ENCODE data around the gene AEBP2.
"Not testable (repeated sequence)": the region's sequence is repeated elsewhere in the genome, so short reads cannot be mapped to it uniquely, and the experiment has no call there.

The AEBP2 gene

GRCh38 chr12:19439059-19440018 lies at the start of gene AEBP2:
Gene AEBP2 (plus strand): TSS chr12:19439492. CDS start chr12:19439700, 208 bp downstream.
- DNase-seq = peak; percentile 93

DNA sequence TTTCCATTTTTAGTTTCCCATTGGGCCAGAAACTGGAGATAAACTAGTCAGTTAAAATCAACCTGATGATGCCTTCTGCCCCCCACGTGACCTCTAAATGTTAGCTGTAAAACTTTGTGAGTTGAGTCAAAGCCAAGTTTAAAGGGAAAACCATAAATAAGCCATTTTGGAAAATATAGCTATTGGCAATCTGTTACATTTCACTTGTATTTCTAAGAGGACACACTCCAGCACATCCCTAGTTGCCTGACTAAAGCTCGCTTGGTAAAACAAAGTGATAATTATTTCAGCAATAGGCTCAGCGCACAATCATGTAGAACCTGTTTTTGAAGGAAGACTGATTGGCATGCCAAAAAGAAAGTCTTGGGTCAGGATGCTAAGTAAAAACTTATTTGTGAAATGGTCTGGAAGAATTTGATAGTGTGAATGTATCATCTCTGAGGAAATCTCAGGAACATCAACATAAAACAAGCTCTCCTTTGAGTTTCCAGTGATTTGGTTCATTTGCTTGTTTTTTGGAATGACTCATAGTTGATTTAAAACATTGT lies 49.2 kb upstream of the AEBP2 start:
- DNase-seq = no peak

GRCh38 chr12:19392644-19393043 lies 46.6 kb upstream of the AEBP2 start:
- not testable (repeated sequence) for DNase-seq

DNA sequence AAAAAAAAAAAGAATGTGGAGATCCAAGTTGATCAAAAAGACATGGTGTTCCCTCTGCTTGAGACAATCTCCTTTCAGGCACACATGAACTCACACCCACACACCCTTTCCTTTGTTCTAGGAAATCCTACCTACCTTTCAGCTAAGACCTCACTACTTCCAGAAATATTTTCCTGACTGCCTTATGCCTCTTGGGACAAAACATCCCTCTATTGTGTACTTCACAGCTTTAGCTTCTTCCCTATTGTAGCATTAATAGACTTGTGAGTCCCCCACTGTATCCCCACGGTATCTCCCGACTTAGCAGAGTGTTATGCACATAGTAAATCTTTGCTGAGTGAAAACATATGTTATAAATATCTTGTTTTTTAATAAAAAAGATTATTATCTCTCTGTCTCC lies 44.9 kb upstream of the AEBP2 start:
- DNase-seq = no peak

DNA sequence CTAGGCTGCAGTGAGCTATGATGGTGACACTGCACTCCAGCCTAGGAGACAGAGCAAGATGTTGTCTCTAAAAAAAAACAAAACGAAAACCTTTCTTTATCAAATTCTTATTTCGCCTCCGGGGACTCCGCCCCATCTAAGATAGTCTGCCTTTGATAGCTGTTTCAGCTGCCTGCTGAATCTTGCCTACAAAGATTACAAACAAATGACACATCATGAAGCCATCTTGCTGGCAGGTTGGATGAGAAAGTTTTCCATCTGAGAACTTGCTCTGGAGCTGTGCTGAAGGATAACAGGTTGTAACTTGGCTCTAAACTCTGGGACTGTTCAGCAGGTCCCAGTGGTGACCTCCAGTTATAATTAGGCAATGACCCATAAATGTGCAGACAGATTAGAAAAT lies 41.8 kb upstream of the AEBP2 start:
- DNase-seq = no peak

- DNase-seq = no peak
These were observed 40.6 kb upstream of the AEBP2 start for GRCh38 chr12:19398376-19399363.

DNA sequence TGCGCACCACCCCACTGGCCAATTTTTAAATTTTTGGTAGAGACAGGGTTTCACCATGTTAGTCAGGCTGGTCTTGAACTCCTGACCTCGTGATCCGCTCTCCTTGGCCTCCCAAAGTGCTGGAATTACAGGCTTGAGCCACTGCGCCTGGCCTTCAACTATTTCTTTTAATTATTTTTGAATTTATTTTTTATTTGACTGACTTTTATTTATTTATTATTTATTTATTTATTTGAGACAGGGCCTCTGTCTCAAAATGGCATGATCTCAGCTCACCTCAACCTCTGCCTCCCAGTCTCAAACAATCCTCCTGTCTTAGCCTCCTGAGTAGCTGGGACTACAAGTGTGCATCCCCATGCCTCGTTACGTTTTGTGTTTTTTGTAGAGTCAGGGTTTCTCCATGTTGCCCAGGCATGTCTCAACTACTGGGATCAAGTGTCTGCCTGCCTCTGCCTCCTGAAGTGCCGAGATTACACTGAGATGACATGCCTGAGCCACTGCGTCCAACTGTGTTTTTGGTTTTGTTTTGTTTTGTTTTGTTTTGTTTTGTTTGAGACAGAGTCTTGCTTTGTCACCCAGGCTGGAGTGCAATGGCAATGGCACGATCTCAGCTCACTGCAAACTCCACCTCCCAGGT lies 38.5 kb upstream of the AEBP2 start:
- DNase-seq = not testable (repeated sequence)

DNA sequence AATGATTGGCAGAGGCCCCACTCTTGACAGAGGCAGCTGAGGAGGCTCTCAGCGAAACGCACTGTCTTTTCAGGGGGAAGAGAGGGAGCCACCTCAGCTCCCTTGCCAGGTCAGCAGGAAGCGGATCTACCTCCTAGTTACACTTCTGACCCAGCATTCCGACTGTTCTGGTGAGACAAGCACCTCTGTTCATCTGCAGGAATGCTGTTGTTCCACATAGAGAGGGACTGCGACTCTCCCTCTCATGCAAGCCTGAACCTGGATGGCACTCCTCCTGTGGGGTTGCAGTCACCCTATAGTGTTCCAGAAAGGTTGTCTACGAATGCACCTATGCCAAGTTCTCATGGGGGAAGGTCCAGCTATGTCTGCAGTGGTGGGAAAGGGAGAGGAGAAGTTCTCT lies 37.1 kb upstream of the AEBP2 start:
- no peak for DNase-seq

DNA sequence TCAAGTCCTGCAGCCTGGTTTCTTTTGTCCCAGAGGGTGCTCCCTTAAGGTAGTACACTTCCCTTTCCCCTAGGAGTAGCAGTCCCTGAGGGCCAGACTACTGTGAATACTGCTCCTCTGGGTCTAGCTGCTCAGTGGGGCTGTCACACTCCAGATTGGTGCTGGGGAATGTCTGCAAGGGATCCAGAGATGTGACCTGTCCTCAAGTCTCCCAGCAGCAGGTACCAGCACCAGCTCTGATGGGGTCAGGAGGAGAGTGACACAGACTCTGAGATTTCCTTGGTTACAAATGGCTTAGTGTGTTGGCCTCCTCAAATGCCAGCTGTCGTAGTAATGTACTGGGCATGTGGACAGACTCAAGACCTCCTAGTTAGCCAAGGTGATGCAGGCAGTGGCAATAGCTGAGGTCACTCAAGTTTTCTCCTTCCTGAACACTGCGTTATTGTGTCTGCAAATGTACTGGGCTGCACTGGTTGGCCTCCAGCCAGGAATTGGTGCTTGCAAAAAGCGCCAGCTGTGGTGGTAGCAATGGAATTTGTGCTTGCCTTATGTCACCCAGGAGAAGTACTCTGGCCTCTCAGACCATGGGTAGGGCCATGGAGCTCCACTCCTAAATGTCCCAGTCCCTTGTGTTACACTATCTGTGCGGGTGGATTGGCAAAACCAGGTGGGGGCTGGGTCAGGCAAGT lies 36.4 kb upstream of the AEBP2 start:
- no peak for DNase-seq

DNA sequence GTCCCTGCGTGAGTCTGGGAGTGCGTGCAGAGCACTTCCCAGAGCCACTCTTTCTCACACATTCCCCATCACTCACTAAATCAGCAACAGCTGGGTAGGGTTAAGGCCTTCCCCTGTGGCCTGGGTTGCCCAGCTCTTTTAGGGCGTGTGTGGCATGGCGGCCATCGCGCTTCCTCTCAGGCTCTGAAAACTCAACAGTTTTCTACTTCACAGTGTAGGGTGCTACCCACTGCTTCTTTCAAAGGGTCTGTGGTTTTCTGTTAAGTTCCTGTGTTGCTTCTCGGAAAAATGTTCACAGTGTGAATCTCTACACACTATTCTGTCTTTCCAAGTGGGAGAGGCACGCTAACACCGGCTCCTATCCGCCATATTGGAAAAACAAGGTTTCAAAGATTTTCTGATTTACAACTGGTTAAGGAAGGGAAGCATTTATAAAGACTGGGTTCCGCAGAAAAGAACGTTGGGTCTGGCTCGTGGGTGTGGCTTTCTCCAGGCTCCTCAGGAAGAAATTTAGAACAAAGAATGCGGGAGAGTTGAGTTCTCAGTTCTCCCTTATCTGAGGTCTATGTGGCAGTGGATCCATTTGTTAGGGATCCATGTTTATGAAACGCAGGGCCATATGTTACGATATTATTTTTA lies 34.9 kb upstream of the AEBP2 start:
- no peak for DNase-seq

GRCh38 chr12:19409376-19409775 lies 29.9 kb upstream of the AEBP2 start:
- no peak for DNase-seq

- DNase-seq = no peak
These were observed 29.1 kb upstream of the AEBP2 start for GRCh38 chr12:19410211-19410610.

- no peak for DNase-seq
These were observed 28.6 kb upstream of the AEBP2 start for GRCh38 chr12:19410629-19411185.

DNA sequence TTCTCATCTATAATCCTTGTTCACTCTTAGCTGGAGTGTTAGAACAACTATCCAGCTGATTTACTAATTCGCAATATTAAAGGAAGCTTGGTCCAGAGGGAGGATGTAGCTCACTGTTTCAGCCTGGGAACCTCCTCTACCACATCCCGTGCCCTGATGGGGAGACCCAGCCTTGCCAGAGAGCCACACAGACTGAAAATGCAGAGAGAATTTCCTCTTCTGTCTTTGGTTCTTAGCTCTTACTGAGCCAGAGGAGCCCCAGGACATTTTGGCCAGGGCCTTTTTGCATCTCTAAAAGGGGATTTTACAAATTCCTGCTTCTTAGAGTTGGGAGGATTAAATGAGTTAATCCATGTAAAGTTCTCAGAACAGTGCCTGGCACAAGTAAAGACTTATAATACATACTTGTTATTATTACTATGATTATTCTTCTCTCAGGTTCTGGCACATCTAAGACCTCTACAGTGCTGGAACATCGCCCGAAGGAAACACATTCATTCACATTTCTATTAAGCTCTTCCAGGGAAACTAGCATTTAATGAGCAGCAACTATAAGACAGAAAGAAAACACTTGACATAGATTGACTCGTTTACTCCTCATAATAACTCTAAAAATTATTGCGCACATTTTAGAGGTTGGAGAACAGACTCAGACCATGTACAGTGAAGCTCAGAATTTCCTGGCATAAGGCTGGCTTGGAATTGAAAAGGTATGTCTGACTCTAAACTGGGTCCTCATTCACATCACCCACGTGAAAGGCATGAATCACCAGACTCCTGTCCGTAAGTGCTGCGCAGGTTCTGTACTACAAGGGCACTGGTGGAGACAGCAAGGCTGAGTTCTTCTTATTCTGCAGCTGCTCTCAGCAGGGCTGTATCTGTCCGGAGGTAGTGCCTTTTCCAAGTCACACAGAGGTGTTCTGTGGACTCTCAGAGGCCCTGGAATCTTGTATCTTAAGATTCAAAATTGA lies 27.8 kb upstream of the AEBP2 start:
- no peak for DNase-seq

DNA sequence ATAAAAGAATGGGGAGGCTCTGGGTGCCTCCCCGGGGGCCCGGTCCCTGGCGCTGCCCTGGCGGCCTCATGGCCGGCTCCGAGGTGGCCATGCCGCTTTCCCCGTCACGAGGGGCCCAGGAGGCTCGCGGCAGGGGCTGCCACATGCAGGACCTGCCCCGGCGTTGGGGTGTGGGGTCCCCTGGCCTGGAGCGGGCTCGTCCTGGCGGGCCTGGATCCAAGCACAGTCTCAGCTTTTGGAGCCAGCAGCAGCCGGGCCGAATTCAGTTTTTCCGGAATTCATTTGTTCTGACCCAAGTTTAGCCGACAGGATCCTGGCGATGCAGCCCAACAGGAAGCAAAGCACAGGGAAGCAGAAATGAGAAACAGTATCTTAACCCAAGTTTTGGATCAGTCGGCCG lies 26.4 kb upstream of the AEBP2 start:
- DNase-seq = no peak

DNA sequence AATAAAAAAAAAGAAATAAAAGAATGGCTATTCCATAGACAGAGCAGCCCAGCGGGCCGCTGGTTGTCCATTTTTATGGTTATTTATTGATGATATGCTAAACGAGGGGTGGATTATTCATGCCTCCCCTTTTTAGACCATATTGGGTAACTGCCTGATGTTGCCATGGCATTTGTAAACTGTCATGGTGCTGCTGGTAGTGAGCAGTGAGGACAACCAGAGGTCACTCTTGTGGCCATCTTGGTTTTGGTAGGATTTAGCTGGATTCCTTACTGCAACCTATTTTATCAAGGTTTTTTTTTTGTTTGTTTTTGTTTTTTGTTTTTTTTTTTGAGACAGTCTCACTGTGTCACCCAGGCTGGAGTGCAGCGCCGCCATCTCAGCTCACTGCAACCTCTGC lies 25.7 kb upstream of the AEBP2 start:
- DNase-seq = not testable (repeated sequence)

DNA sequence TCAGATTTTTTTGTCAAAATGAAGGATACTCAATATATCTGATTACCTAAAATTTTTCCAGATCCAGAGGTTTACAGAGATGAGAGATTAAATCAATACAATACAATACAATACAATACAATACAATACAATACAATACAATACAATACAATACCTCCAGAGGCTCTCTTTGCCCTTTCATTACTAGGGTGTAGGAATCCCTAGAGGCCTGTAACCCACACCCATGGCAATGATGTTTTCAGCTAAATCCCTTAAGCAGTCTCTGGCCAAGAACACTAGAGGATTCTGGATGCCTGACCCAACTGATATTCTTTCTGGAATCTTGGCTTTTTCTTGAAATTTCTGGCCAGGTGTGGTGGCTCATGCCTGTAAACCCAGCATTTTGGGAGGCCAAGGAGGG lies 23.7 kb upstream of the AEBP2 start:
- DNase-seq = no peak

DNA sequence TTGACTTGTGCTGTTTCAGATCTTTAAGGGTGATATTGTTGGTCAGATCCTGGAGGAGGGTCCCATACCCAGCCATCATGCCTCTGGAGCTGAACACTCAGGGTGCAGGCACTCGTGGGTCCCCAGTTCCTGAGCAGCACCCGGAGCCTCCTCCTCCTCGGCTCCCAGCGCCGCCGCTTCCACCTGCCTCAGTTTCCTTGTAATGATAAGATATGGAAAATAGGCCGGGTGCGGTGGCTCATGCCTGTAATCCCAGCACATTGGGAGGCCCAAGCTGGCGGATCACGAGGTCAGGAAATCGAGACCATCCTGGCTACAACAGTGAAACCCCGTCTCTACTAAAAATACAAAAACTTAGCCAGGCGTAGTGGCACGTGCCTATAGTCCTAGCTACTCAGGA lies 20.2 kb upstream of the AEBP2 start:
- no peak for DNase-seq

DNA sequence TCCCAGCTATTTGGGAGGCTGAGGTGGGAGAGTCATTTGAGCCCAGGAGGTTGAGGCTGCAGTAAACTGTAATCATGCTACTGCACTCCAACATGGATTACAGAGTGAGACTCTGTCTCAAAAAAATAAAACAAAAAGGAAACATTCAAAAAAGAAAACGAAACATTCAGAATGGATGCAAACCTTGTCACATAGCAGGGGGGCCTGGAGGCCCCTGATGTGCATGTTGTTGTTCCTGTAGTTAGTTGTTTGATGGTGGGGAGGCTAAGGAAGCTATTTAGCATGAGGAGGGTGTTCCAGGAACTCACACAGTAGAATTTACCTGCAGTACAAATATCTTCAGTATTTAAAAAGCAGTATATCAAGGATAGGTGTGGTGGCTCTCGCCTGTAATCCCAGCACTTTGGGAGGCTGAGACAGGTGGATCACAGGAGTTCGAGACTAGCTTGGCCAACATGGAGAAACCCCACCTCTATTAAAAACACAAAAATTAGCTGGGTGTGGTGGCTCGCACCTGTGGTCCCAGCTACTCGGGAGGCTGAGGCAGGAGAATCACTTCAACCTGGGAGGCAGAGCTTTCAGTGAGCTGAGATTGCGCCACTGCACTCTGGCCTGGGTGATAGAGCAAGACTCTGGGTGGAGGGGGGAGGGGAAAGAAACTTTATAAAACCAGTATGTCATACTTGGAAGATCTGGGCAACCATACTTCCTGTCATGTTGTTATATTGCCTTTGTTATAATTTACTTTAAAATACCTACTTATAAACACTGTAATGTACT lies 17.6 kb upstream of the AEBP2 start:
- no peak for DNase-seq

All from hematopoietic multipotent progenitor cell treated with erythropoietin and hydrocortisone succinate and interleukin-3 and kit ligand, for 6 days (in vitro differentiated cells).